Right lobe of liver (tissue), 6 donors: ENCODE results near the gene ADRM1. TPM values are rescaled to one million over a fixed set of nuclear protein-coding genes. Genes with fewer than 3 reads are reported as not detected.

Source experiments
- ATAC-seq, 4 donors: fragments of 200-7000 bp; cut with Tn5 transposase; one replicate each; pipeline ENCODE4 v1.9.1; 2020; ENCODE audit warnings: mild to moderate bottlenecking in 4 of 4, moderate library complexity in 4 of 4
- DNase-seq, 3 donors: peaks; one replicate each; pipeline ENCODE4 v3.0.0-alpha.2; 2020
- H3K27ac ChIP-seq, 3 donors: fragments of 200-600 bp; one replicate each; pipeline ENCODE4 v1.8.0; 2022
- H3K27me3 ChIP-seq, 2 donors: fragments of 200-600 bp; one replicate each; pipeline ENCODE4 v1.8.0; 2022
- H3K36me3 ChIP-seq, 4 donors: fragments of 200-600 bp; sonication (generic) in 1 of 4; one replicate each; pipeline versions ENCODE4 v1.5.1 to v1.8.0; 2017 to 2022; ENCODE audit warnings: control low read depth in 1 of 4
- H3K4me1 ChIP-seq, 4 donors: fragments of 200-600 bp; sonication (generic) in 1 of 4; one replicate each; pipeline versions ENCODE4 v1.5.1 to v1.8.0; 2017 to 2022; ENCODE audit warnings: control low read depth in 1 of 4
- H3K4me3 ChIP-seq, 3 donors: fragments of 200-600 bp; one replicate each; pipeline ENCODE4 v1.8.0; 2022
- H3K9me3 ChIP-seq, 4 donors: fragments of 200-600 bp; sonication (generic) in 1 of 4; one replicate each; pipeline versions ENCODE4 v1.5.1 to v1.8.0; 2017 to 2022; ENCODE audit warnings: control low read depth in 1 of 4
- POLR2A ChIP-seq: fragments of 450-650 bp; IDR thresholded peaks from one replicate; pipeline ENCODE4 v1.6.1; 2017; ENCODE audit warnings: antibody characterized with exemption, mild to moderate bottlenecking
- WGBS: methylation state at CpG from one replicate; pipeline ENCODE4 v1.1.6; 2018; ENCODE audit warnings: low coverage, low lambda C conversion rate; ENCODE audit not compliant: insufficient coverage; ENCODE audit errors: missing lambda C conversion rate; 5-methylcytosine and 5-hydroxymethylcytosine counted together
- intact Hi-C, 2 donors: fragments of 100-400 bp; cut with DNase I; formaldehyde crosslinking; loops; one replicate each; pipeline versions ENCODE4 v1.11.2 to v1.14.1; 2022
- total RNA-seq, 6 experiments: library from RNA; depleted of rRNA in 2 of 6; stranded (reverse); fragments of >200 nt in 2 of 6; fragmentation: NEBNext Ultra II Directional in 3 of 6; extraction: Animal tissue kit (Norgen Biotek cat#: 25700) in 3 of 6; gene quantifications; one replicate each; pipeline versions ENCODE4 v1.1.0 to v1.2.4, GENCODE V29; 2016 to 2023
- TF ChIP-seq, protein P1 (sequence below), 4 donors: fragments of 200-600 bp in 3 of 4; fragments of 450-650 bp in 1 of 4; IDR thresholded peaks; one replicate each; pipeline versions ENCODE4 v1.5.1 to v1.8.0; 2016 to 2022; ENCODE audit warnings: antibody characterized with exemption in 4 of 4, mild to moderate bottlenecking in 2 of 4
- donor health status: DM: no; HTN: yes; CAD: no.
- donor health status: DM: no; HTN: no; CAD: no.
- donor health status: DM: no; HTN: no; CAD: no.
- donor health status: DM: no; HTN: yes; CAD: no.
- donor health status: DM: no; HTN: yes; CAD: no.

Gene ADRM1
- total RNA-seq, 6 experiments from 2014 or later, result 49.5 to 139 (median 55.7) TPM

DNA sequence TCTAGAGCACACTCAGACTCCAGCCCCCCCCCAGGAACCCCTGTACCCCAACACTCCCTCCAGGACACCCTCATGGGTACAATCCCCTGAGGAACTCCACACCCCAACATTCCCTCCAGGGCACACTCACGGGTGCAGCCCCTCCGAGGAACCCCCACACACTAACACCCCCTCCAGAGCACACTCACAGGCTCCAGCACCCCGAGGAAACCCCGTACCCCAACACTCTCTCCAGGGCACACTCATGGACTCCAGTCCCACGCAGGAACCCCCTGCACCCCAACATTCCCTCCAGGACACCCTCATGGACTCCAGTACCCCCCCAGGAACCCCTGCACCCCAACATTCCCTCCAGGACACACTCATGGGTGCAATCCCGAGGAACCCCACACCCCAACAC, 32.7 kb downstream of the ADRM1 start:
- intact Hi-C loops, result no loop called here
- ATAC-seq (no peak), DNase-seq (no peak)
- Histone ChIP-seq H3K27ac (no peak overlapping the region), H3K4me3 (no peak overlapping the region), H3K27me3 (no peaks in the 10 kb centered on the region), H3K36me3 (peaks cover 0 to 15% (median 8%) of the 10 kb centered on the region in 4 donors), H3K9me3 (no peaks in the 10 kb centered on the region), H3K4me1 (no peaks in the 10 kb centered on the region)
- TF ChIP-seq, protein P1, sequence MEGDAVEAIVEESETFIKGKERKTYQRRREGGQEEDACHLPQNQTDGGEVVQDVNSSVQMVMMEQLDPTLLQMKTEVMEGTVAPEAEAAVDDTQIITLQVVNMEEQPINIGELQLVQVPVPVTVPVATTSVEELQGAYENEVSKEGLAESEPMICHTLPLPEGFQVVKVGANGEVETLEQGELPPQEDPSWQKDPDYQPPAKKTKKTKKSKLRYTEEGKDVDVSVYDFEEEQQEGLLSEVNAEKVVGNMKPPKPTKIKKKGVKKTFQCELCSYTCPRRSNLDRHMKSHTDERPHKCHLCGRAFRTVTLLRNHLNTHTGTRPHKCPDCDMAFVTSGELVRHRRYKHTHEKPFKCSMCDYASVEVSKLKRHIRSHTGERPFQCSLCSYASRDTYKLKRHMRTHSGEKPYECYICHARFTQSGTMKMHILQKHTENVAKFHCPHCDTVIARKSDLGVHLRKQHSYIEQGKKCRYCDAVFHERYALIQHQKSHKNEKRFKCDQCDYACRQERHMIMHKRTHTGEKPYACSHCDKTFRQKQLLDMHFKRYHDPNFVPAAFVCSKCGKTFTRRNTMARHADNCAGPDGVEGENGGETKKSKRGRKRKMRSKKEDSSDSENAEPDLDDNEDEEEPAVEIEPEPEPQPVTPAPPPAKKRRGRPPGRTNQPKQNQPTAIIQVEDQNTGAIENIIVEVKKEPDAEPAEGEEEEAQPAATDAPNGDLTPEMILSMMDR (IDR thresholded peaks at IDR 0.05), result no peak
- no peak for TF ChIP-seq POLR2A
- 93% methylated on average over 6 of the region's 6 CpGs for WGBS

DNA sequence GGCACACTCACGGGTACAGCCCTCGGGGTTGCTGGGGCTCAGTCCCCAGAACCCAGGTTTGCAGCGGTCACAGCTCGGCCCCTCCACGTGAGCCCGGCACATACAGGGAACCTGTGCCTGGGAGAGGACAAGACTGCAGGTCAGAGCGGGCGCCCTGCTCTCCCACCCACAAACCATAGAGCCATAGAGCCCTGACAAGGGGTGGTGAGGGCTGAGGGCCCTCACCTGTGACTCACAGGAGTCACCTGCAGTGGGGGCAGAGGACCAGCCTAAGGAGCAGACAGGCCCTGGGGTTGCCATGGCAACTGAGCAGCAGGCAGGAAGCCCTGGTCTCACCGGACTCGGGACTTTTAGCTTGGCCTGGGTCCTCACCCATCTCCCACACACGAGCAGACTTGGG, 33.5 kb downstream of the ADRM1 start:
- no peaks in the 10 kb centered on the region for H3K9me3 ChIP-seq
- H3K27ac ChIP-seq, result no peak overlapping the region
- H3K36me3 ChIP-seq, result peaks cover 0 to 15% (median 8%) of the 10 kb centered on the region in 4 donors
- 100% methylated on average over 2 of the region's 11 CpGs for WGBS
- H3K4me1 ChIP-seq, result no peaks in the 10 kb centered on the region
- no peak for ATAC-seq
- no peak for DNase-seq
- no peak overlapping the region for H3K4me3 ChIP-seq
- TF ChIP-seq, protein P1 (IDR thresholded peaks at IDR 0.05), result no peak
- TF ChIP-seq POLR2A, result no peak
- intact Hi-C loops, result no loop called here
- no peaks in the 10 kb centered on the region for H3K27me3 ChIP-seq

DNA sequence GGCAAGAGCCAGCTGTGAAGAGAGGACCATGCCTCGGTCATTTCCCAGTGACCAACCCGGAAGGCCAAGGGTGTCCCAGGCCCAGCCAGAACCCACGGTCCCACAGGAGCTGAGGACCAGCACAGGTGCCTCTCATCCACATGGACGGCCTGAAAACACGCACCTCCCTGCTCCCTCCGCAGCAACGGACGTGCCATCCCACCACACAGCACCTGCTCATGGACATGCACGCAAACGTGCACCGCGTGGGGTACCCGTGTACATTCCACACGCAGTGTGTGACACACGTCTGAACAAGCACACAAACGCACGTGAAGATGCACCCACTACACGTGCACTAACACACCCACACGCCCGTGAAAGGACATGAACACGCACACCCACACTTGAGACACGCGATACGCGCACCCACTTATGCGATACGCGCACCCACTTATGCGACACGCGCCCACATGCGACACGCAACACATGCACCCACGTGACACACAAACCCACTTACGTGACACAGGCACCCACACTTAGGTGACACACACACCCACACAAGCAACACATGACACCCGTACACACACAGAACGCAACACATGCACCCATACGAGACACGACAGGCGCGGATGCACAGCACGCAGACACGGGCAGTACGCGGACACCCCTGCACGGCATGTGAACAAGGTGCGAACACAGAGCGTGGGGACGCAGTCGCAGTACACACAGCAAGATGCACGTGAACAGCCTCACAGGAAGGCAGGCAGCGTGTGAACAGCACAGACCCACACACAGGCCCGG, 34.2 kb downstream of the ADRM1 start:
- ATAC-seq (peak in 1 of 4 donors; percentile 15), DNase-seq (no peak)
- Histone ChIP-seq H3K4me1 (no peaks in the 10 kb centered on the region), H3K36me3 (peaks cover 0 to 15% (median 7%) of the 10 kb centered on the region in 4 donors), H3K27ac (no peak overlapping the region), H3K27me3 (no peaks in the 10 kb centered on the region), H3K9me3 (no peaks in the 10 kb centered on the region), H3K4me3 (no peak overlapping the region)
- WGBS, result 76% methylated on average over 9 of the region's 53 CpGs
- no peak for TF ChIP-seq POLR2A
- TF ChIP-seq, protein P1 (IDR thresholded peaks at IDR 0.05), result no peak
- intact Hi-C loops, result no loop called here

DNA sequence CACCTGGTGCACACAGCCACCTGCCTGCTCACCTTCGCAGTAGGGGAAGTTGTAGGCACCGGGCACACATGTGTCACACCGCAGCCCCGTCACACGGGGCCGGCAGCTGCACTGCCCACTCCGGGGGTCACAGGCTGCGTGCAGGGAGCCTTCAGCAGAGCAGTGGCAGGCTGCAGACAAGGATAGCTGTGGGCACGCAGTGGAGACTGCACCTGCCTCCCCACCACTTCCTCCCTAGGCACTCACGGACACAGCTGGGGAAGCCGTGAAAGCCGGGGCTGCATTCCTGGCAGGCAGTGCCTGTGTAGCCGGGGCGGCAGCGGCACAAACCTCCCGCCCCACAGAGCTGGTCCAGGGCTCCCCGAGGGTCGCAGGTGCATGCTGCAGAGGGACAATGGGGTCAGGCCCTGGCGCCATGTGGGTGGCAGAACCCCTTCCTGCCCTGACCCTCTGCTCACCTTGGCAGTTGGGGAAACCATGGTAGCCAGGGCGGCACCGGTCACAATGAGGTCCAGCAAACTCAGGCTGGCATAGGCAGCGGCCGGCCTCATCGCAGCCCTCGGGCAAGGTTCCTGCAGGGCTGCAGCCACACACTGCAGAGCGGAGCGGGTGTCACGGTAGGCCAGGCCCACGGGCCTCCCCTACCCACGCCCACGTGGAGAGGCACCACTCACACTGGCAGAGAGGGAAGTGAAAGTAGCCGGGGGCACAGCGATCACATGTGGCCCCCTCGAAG, 34.9 kb downstream of the ADRM1 start:
- ATAC-seq (peak in 2 of 4 donors; percentile 9 to 19), DNase-seq (peak in 1 of 3 donors; percentile 14)
- no peak overlapping the region for H3K4me3 ChIP-seq
- H3K36me3 ChIP-seq, result peaks cover 0 to 15% (median 5%) of the 10 kb centered on the region in 4 donors
- TF ChIP-seq, protein P1 (IDR thresholded peaks at IDR 0.05), result no peak
- TF ChIP-seq POLR2A, result no peak
- intact Hi-C loops, result no loop called here
- H3K27me3 ChIP-seq, result no peaks in the 10 kb centered on the region
- H3K9me3 ChIP-seq, result no peaks in the 10 kb centered on the region
- no peak overlapping the region for H3K27ac ChIP-seq
- H3K4me1 ChIP-seq, result no peaks in the 10 kb centered on the region
- WGBS, result 80% methylated on average over 1 of the region's 34 CpGs
